Measurements from ENCODE around the gene TPGS1. TPM values are rescaled to one million over a fixed set of nuclear protein-coding genes. Genes with fewer than 3 reads are reported as not detected.

The TPGS1 gene
- total RNA-seq, 1 donor from 2014 or later, result 15.6 TPM

- DNase-seq, result no peak
These were observed 11.1 kb upstream of the TPGS1 start, which contains the start of gene MADCAM1 for GRCh38 chr19:496112-496665. Gene MADCAM1, plus strand, starts transcription at chr19:496486. Its CDS starts 14 bp downstream, at chr19:496500.

GRCh38 chr19:496986-497385 is 10.3 kb upstream of the TPGS1 start:
- no peak for DNase-seq

GRCh38 chr19:497491-497868 is 9.8 kb upstream of the TPGS1 start:
- no peak for DNase-seq

- no peak for DNase-seq
These were observed 9.3 kb upstream of the TPGS1 start for GRCh38 chr19:497869-498510.

GRCh38 chr19:498511-498891 is 8.8 kb upstream of the TPGS1 start:
- no peak for DNase-seq

- DNase-seq, result no peak
These were observed 8.2 kb upstream of the TPGS1 start for GRCh38 chr19:498977-499623.

GRCh38 chr19:501646-502045 is 5.7 kb upstream of the TPGS1 start:
- no peak for DNase-seq

GRCh38 chr19:504616-505015 is 2.7 kb upstream of the TPGS1 start:
- no peak for DNase-seq

- DNase-seq, result peak; percentile 97
These were observed 652 bp upstream of the TPGS1 start for GRCh38 chr19:506404-507285.

- no peak for DNase-seq
These were observed 1.2 kb downstream of the TPGS1 start for GRCh38 chr19:508204-509150.

- DNase-seq, result peak; percentile 64
These were observed 3.4 kb downstream of the TPGS1 start for GRCh38 chr19:510606-511100.

- DNase-seq, result peak; percentile 63
These were observed 4.0 kb downstream of the TPGS1 start for GRCh38 chr19:511101-511851.

GRCh38 chr19:512547-513365 is 5.5 kb downstream of the TPGS1 start:
- DNase-seq, result no peak

GRCh38 chr19:513368-514165 is 6.3 kb downstream of the TPGS1 start:
- no peak for DNase-seq

GRCh38 chr19:514166-514663 is 6.9 kb downstream of the TPGS1 start:
- no peak for DNase-seq

- no peak for DNase-seq
These were observed 10.7 kb downstream of the TPGS1 start for GRCh38 chr19:517721-518597.

- DNase-seq, result no peak
These were observed 11.4 kb downstream of the TPGS1 start for GRCh38 chr19:518598-519231.

All from occipital lobe (tissue), 2 donors.